NOMO-1 treated with DMSO at 0.1 percent for 48 hours (cell line): ENCODE data around the gene FAM135A.
"Not testable (repeated sequence)": the region's sequence is repeated elsewhere in the genome, so short reads cannot be mapped to it uniquely, and the experiment has no call there.

Source experiments
- DNase-seq: peaks from one replicate; lab custom pipeline; 2025; ENCODE audit not compliant: unreplicated experiment; lab: John Stamatoyannopoulos, UW

The FAM135A gene

GRCh38 chr6:70609181-70609580 lies 195.9 kb downstream of the FAM135A start:
- not testable (repeated sequence) for DNase-seq
